Ascending aorta (tissue), 2 donors: ENCODE data around the gene SCLT1. TPM values are rescaled to one million over a fixed set of nuclear protein-coding genes. Genes with fewer than 3 reads are reported as not detected.

Source experiments
- DNase-seq, 2 donors: peaks; one replicate each; pipeline ENCODE4 v3.0.0-alpha.2; 2019; ENCODE audit warnings: low spot score in 2 of 2
- H3K27ac ChIP-seq, 2 donors: fragments of 200-600 bp; sonication (generic); one replicate each; pipeline ENCODE4 v1.5.1; 2016 to 2017; ENCODE audit warnings: mild to moderate bottlenecking in 1 of 2
- H3K27me3 ChIP-seq: fragments of 200-600 bp; sonication (generic); one replicate; pipeline ENCODE4 v1.5.1; 2017
- H3K36me3 ChIP-seq, 2 donors: fragments of 200-600 bp; sonication (generic); one replicate each; pipeline ENCODE4 v1.5.1; 2016
- H3K4me1 ChIP-seq, 2 donors: fragments of 200-600 bp; sonication (generic); one replicate each; pipeline ENCODE4 v1.5.1; 2016 to 2017; ENCODE audit warnings: mild to moderate bottlenecking in 1 of 2
- H3K4me3 ChIP-seq, 2 donors: fragments of 200-600 bp; sonication (generic); one replicate each; pipeline ENCODE4 v1.5.1; 2016 to 2017; ENCODE audit warnings: mild to moderate bottlenecking in 1 of 2
- H3K9me3 ChIP-seq, 2 donors: fragments of 200-600 bp; sonication (generic); one replicate each; pipeline ENCODE4 v1.5.1; 2016
- CTCF ChIP-seq, 3 experiments: fragments of 200-600 bp in 2 of 3; fragments of 450-650 bp in 1 of 3; sonication (generic) in 2 of 3; IDR thresholded peaks; one replicate each; pipeline ENCODE4 v1.5.1; 2016 to 2019; ENCODE audit warnings: antibody characterized with exemption in 3 of 3, mild to moderate bottlenecking in 1 of 3, moderate library complexity in 1 of 3
- intact Hi-C: fragments of 100-400 bp; cut with DNase I; formaldehyde crosslinking; loops from one replicate; pipeline ENCODE4 v1.15.1; 2023
- total RNA-seq: library from RNA; depleted of rRNA; stranded (reverse); fragments of >200 nt; gene quantifications from one replicate; pipeline ENCODE4 v1.1.0, GENCODE V29; 2016

Gene SCLT1
- total RNA-seq, 1 donor from 2014 or later: 7.0 TPM

GRCh38 chr4:128907981-128908380, 185.4 kb downstream of the SCLT1 start:
- Histone ChIP-seq H3K4me3 (no peak overlapping the region), H3K27me3 (no peaks in the 10 kb centered on the region), H3K36me3 (no peaks in the 10 kb centered on the region), H3K27ac (no peak overlapping the region), H3K4me1 (no peaks in the 10 kb centered on the region), H3K9me3 (no peaks in the 10 kb centered on the region)
- no peak for DNase-seq
- no peak for TF ChIP-seq CTCF (IDR thresholded peaks at IDR 0.05)
- intact Hi-C loops: no loop called here

- no peak for TF ChIP-seq CTCF (IDR thresholded peaks at IDR 0.05)
- DNase-seq: no peak
- no peaks in the 10 kb centered on the region for H3K4me1 ChIP-seq
- no peak overlapping the region for H3K27ac ChIP-seq
- intact Hi-C loops: no loop called here
- H3K36me3 ChIP-seq: no peaks in the 10 kb centered on the region
- no peaks in the 10 kb centered on the region for H3K9me3 ChIP-seq
- H3K4me3 ChIP-seq: no peak overlapping the region
- no peaks in the 10 kb centered on the region for H3K27me3 ChIP-seq
Measured at GRCh38 chr4:128906581-128906980, 186.8 kb downstream of the SCLT1 start.

- H3K4me1 ChIP-seq: no peaks in the 10 kb centered on the region
- H3K27me3 ChIP-seq: no peaks in the 10 kb centered on the region
- DNase-seq: no peak
- H3K36me3 ChIP-seq: no peaks in the 10 kb centered on the region
- no peak for TF ChIP-seq CTCF (IDR thresholded peaks at IDR 0.05)
- intact Hi-C loops: no loop called here
- H3K9me3 ChIP-seq: no peaks in the 10 kb centered on the region
- no peak overlapping the region for H3K4me3 ChIP-seq
- H3K27ac ChIP-seq: no peak overlapping the region
Measured at GRCh38 chr4:128904821-128905220, 188.5 kb downstream of the SCLT1 start.

- Histone ChIP-seq H3K4me3 (no peak overlapping the region), H3K27me3 (no peaks in the 10 kb centered on the region), H3K4me1 (no peaks in the 10 kb centered on the region), H3K9me3 (no peaks in the 10 kb centered on the region), H3K27ac (no peak overlapping the region), H3K36me3 (peaks cover 0 to 2% of the 10 kb centered on the region in 2 donors)
- DNase-seq: no peak
- TF ChIP-seq CTCF (IDR thresholded peaks at IDR 0.05): no peak
- intact Hi-C loops: no loop called here
Measured at GRCh38 chr4:128880662-128881061, 212.7 kb downstream of the SCLT1 start.

- Histone ChIP-seq H3K9me3 (no peaks in the 10 kb centered on the region), H3K4me3 (no peak overlapping the region), H3K4me1 (no peaks in the 10 kb centered on the region), H3K27me3 (no peaks in the 10 kb centered on the region), H3K36me3 (peaks cover 0 to 6% of the 10 kb centered on the region in 2 donors), H3K27ac (no peak overlapping the region)
- DNase-seq: no peak
- no peak for TF ChIP-seq CTCF (IDR thresholded peaks at IDR 0.05)
- intact Hi-C loops: no loop called here
Measured at GRCh38 chr4:128879971-128880370, 213.4 kb downstream of the SCLT1 start.

GRCh38 chr4:128879283-128879682, 214.1 kb downstream of the SCLT1 start:
- no peak for TF ChIP-seq CTCF (IDR thresholded peaks at IDR 0.05)
- H3K27ac ChIP-seq: no peak overlapping the region
- H3K9me3 ChIP-seq: no peaks in the 10 kb centered on the region
- no peaks in the 10 kb centered on the region for H3K4me1 ChIP-seq
- H3K4me3 ChIP-seq: no peak overlapping the region
- DNase-seq: no peak
- H3K36me3 ChIP-seq: peaks cover 0 to 11% of the 10 kb centered on the region in 2 donors
- intact Hi-C loops: no loop called here
- H3K27me3 ChIP-seq: no peaks in the 10 kb centered on the region
